Transverse colon (tissue), 4 donors: ENCODE results near the gene TTC21A.

Source experiments
- CTCF ChIP-seq, 5 experiments: fragments of 200-600 bp in 3 of 5; fragments of 450-650 bp in 2 of 5; sonication (generic) in 3 of 5; IDR thresholded peaks; 1 replicate in 2 of 5; 2 replicates in 3 of 5; pipeline ENCODE4 v1.5.1; 2016 to 2017; ENCODE audit warnings: antibody characterized with exemption in 5 of 5, inconsistent platforms in 3 of 5, mild to moderate bottlenecking in 2 of 5, moderate library complexity in 1 of 5
- EP300 ChIP-seq: sonication (generic); formaldehyde crosslinking; IDR thresholded peaks from one replicate; pipeline ENCODE4 v1.6.1; 2017; ENCODE audit warnings: antibody characterized with exemption, low read depth
- POLR2A ChIP-seq: fragments of 450-650 bp; IDR thresholded peaks from one replicate; pipeline ENCODE4 v1.6.1; 2016; ENCODE audit warnings: antibody characterized with exemption, mild to moderate bottlenecking, moderate library complexity
- POLR2AphosphoS5 ChIP-seq, 3 donors: sonication (generic); formaldehyde crosslinking; IDR thresholded peaks; one replicate each; pipeline ENCODE4 v1.6.1; 2016; ENCODE audit warnings: antibody characterized with exemption in 3 of 3

- no peak for TF ChIP-seq CTCF (IDR thresholded peaks at IDR 0.05)
- no peak for TF ChIP-seq POLR2A
- no peak for TF ChIP-seq POLR2AphosphoS5 (IDR thresholded peaks at IDR 0.05)
- TF ChIP-seq EP300: no peak
These were observed 8.2 kb upstream of the TTC21A start for GRCh38 chr3:39099242-39099641.
